PC-3 (cell line): ENCODE data around the gene PRSS12. TPM values are rescaled to one million over a fixed set of nuclear protein-coding genes. Genes with fewer than 3 reads are reported as not detected.

Experiments used
- ATAC-seq: fragments of 200-7000 bp; cut with Tn5 transposase; 2 replicates; pipeline ENCODE4 v1.9.1; 2020; ENCODE audit warnings: mild to moderate bottlenecking, moderate library complexity
- BruUV-seq: library from RNA; stranded (reverse); fragments of 400-500 nt; replicated peaks from 2 replicates; lab custom pipeline; 2021; lab: Mats Ljungman, UMichigan
- CTCF ChIA-PET: fragments of 300-600 bp; sonication (Branson Sonifier 250); formaldehyde crosslinking; loops from one replicate; lab custom pipeline; 2022; ENCODE audit warnings: antibody characterized with exemption; lab: Charles Lee
- POLR2A ChIA-PET: fragments of 300-600 bp; sonication (Branson Sonifier 250); formaldehyde crosslinking; loops from one replicate; lab custom pipeline; 2022; ENCODE audit warnings: antibody characterized with exemption; ENCODE audit not compliant: unreplicated experiment; lab: Charles Lee
- DNase-seq: peaks from one replicate; pipeline ENCODE4 v3.0.0-alpha.2; 2015
- H2AFZ ChIP-seq: fragments of 300-600 bp; sonication (generic); 2 replicates; pipeline ENCODE4 v1.6.0; 2016; ENCODE audit warnings: antibody characterized with exemption, low read length
- H3F3A ChIP-seq: fragments of 300-600 bp; sonication (generic); one replicate; pipeline ENCODE4 v1.6.0; 2017; ENCODE audit warnings: antibody characterized with exemption, low read length, control low read depth, mild to moderate bottlenecking; ENCODE audit not compliant: unreplicated experiment
- H3K27ac ChIP-seq: fragments of 300-600 bp; sonication (generic); 2 replicates; pipeline ENCODE4 v1.5.1; 2016; ENCODE audit warnings: mild to moderate bottlenecking, low read length
- H3K27me3 ChIP-seq: fragments of 300-600 bp; sonication (generic); 2 replicates; pipeline ENCODE4 v1.6.1; 2016; ENCODE audit warnings: low read length, mixed read lengths
- H3K36me3 ChIP-seq: fragments of 300-600 bp; sonication (generic); 2 replicates; pipeline ENCODE4 v1.6.1; 2016; ENCODE audit warnings: low read depth, mixed run types, low read length, mixed read lengths
- H3K4me1 ChIP-seq: fragments of 300-600 bp; sonication (generic); 2 replicates; pipeline ENCODE4 v1.5.1; 2016; ENCODE audit warnings: low read length; ENCODE audit not compliant: insufficient read depth
- H3K4me2 ChIP-seq: fragments of 300-600 bp; sonication (generic); 2 replicates; pipeline ENCODE4 v1.6.0; 2016; ENCODE audit warnings: low read length
- H3K4me3 ChIP-seq: fragments of 300-600 bp; sonication (generic); 2 replicates; pipeline ENCODE4 v1.5.1; 2016; ENCODE audit warnings: mild to moderate bottlenecking, low read length, mixed read lengths
- H3K79me2 ChIP-seq: fragments of 300-600 bp; sonication (generic); 2 replicates; pipeline ENCODE4 v1.6.1; 2017; ENCODE audit warnings: low read length, mixed read lengths
- H3K9ac ChIP-seq: fragments of 300-600 bp; sonication (generic); 2 replicates; pipeline ENCODE4 v1.6.0; 2016; ENCODE audit warnings: mild to moderate bottlenecking, low read length
- H3K9me2 ChIP-seq: fragments of 300-600 bp; sonication (generic); replicated peaks from 2 replicates; pipeline ENCODE4 v1.6.1; 2016; ENCODE audit warnings: mixed run types, low read length, mixed read lengths
- H3K9me3 ChIP-seq: fragments of 300-600 bp; sonication (generic); 2 replicates; pipeline ENCODE4 v1.6.1; 2016; ENCODE audit warnings: low read length, mixed read lengths
- H4K20me1 ChIP-seq: fragments of 300-600 bp; sonication (generic); 2 replicates; pipeline ENCODE4 v1.6.1; 2016; ENCODE audit warnings: low read length, mixed read lengths
- CTCF ChIP-seq: fragments of 300-600 bp; sonication (generic); conservative IDR thresholded peaks from 2 replicates; pipeline ENCODE4 v1.5.1; 2017; ENCODE audit warnings: antibody characterized with exemption, low read depth, mild to moderate bottlenecking, low read length
- EZH2 ChIP-seq: fragments of 300-600 bp; sonication (generic); IDR thresholded peaks from one replicate; pipeline ENCODE4 v1.6.1; 2017; ENCODE audit warnings: antibody characterized with exemption, mild to moderate bottlenecking, low read length; ENCODE audit not compliant: unreplicated experiment
- EZH2phosphoT487 ChIP-seq: fragments of 300-600 bp; sonication (generic); IDR thresholded peaks from 2 replicates; pipeline ENCODE4 v1.6.1; 2018; ENCODE audit warnings: mild to moderate bottlenecking, antibody characterized with exemption, low read length, borderline replicate concordance
- intact Hi-C: fragments of 100-400 bp; cut with micrococcal nuclease; formaldehyde crosslinking; loops from 2 replicates; pipeline ENCODE4 v1.9.0; 2023
- total RNA-seq: library from RNA; depleted of rRNA; stranded (reverse); fragments of >200 nt; gene quantifications from 2 replicates; pipeline ENCODE4 v1.2.3, GENCODE V29; 2014

PRSS12 gene
- total RNA-seq, 1 experiment from 2014 or later = 1.5 TPM

GRCh38 chr4:118235566-118236120 is 117.2 kb downstream of the PRSS12 start:
- no peaks in the 10 kb centered on the region for H3F3A ChIP-seq
- no peak overlapping the region for H3K4me3 ChIP-seq
- H2AFZ ChIP-seq = no peak overlapping the region
- H3K4me1 ChIP-seq = no peaks in the 10 kb centered on the region
- no peak overlapping the region for H3K9ac ChIP-seq
- no peaks in the 10 kb centered on the region for H3K79me2 ChIP-seq
- ATAC-seq (no peak), DNase-seq (no peak)
- no peaks in the 10 kb centered on the region for H4K20me1 ChIP-seq
- BruUV-seq = no TSS peak
- H3K9me2 ChIP-seq = no peaks in the 10 kb centered on the region
- no peaks in the 10 kb centered on the region for H3K36me3 ChIP-seq
- ChIA-PET CTCF (no interaction called here), POLR2A (no interaction called here)
- H3K27me3 ChIP-seq = no peaks in the 10 kb centered on the region
- TF ChIP-seq EZH2phosphoT487 (no peak), EZH2 (no peak), CTCF (no peak)
- no peak overlapping the region for H3K27ac ChIP-seq
- no peak overlapping the region for H3K4me2 ChIP-seq
- intact Hi-C loops = no loop called here
- no peaks in the 10 kb centered on the region for H3K9me3 ChIP-seq
